Activated T-helper 1 cell treated with anti-CD3 and anti-CD28 coated beads, Interleukin-2, amount 50 U/mL, for 16 hours (primary cell): ENCODE measurements around the gene WTAP.
A peak's percentile ranks its signal among the peaks of the same experiment; 100 is the strongest.
"Not testable (repeated sequence)": the region's sequence is repeated elsewhere in the genome, so short reads cannot be mapped to it uniquely, and the experiment has no call there.

ENCODE experiments used
- DNase-seq, 2 donors: peaks; one replicate each; pipeline ENCODE4 v3.0.0-alpha.2; 2020; ENCODE audit warnings: low read depth in 1 of 2, low spot score in 1 of 2

Gene WTAP

DNA sequence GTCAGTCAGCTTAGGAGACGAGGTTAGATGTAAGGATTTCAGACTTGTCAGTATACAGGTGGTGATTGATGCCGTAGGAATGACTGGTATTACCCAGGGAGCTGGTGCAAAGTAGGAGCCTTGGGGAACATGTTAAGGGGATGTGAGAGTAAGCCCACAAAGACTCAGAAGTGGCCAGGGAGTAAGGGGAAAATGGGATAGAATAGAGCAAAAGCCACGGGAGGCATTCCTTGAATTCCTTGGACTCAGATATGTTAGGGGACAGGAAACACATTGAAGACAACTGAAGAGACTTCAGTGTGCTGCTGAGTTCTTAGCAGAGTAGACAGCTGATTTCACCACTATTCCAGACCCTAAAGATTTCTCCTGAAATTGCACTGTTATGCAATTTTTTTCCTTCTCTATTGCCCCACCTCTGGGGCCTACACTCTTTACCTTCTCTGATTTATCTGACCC lies 33.3 kb downstream of the WTAP start:
- DNase-seq = no peak

DNA sequence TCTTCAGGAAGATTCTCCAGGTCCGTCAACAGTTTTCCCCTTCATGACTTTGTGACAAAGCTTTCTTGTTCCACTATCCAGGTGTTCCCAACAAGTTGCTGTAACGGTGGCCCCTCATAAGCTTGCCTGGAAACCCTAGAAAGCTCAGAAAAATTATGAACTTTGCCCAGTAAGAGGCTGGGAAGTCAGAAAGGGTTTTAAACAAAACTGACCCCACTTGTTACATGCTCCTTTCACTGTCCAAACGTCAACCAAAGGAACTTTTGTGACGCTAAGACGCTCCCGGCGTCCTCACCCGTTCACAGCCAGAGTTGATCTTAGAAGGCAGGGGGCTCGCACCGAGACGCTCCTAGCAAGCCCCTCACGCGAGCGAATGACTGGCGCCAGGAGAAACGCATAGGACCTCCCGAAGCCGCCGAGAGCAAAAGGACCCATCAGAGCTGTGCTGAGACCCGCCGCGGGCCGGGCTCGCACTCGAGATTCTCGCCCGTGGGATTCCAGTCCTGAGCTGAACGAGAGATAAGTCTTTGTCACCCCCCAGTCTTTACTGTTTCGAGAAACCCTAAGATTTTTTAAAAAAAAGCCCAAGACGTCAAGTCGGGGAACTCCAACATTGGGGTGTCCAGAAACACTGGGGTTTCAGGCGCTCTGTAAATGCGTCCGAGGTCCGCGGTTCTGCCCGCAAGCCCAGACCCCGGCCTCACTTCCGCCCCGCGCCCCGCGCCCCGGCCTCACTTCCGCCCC lies 34.0 kb downstream of the WTAP start:
- DNase-seq = no peak

DNA sequence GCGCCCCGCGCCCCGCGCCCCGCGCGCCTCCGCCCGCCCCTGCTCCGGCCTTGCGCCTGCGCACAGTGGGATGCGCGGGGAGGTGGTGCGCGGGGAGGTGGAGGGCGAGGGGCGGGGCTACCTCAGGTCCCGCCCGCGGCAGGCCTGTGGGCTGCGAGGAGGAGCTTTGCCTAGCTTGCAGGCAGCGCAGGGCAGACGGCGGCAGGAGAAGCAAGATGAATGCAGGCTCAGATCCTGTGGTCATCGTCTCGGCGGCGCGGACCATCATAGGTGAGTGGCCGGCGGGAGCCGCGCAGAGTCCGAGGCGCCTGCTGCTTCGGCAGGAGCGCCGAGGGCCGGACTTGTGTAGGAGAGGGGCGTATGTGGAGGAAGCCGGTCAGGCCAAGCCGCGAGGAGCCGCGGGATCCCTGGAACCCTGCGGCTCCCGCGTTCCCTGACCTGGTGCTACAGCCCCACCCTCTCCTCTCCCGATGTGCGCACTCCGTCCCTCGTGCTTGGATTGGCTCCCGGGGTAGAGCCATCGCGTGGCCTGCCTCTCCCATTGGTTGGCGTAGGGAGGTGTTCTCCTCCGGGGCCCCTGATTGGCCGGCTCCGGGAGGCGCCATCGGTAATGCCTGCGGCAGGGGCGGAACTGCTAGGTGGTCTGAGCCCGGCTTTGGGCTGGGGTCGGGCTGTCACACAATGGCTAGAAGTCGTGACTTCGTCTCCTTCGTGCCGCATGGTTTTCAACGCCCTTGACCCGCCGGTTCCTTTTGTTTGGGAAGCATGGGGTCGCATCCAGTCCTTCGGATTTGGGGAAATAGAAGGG lies 34.8 kb downstream of the WTAP start, which contains the start of gene ACAT2:
Gene ACAT2, plus strand, starts transcription at position 173 of the 808 bp plus-strand sequence. Its CDS starts 43 bp downstream, at position 216.
- peak; percentile 78 to 89 for DNase-seq

DNA sequence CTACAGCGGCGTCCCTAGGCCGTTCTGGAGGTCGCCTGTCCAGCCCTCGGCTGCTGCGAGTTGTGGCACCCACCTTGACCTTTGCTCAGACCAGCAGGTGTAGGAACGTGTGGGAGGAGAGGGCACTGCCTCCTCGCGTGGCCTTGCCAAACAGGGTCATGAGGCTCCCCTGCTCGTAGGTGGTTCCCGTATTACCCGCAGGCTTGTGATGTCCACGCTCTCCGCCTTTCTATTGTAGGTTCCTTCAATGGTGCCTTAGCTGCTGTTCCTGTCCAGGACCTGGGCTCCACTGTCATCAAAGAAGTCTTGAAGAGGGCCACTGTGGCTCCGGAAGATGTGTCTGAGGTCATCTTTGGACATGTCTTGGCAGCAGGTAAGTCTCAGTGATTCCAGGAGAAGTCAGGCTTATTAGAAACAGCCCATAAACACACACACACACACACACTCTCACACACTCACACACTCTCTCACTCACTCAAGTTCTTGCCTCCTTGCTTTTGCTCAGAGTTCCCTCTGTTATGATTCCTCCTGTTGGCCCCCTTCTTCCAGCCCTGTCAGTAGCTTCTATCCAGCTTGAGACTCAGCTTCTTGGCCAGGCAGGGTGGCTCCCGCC lies 35.5 kb downstream of the WTAP start:
- DNase-seq = no peak

DNA sequence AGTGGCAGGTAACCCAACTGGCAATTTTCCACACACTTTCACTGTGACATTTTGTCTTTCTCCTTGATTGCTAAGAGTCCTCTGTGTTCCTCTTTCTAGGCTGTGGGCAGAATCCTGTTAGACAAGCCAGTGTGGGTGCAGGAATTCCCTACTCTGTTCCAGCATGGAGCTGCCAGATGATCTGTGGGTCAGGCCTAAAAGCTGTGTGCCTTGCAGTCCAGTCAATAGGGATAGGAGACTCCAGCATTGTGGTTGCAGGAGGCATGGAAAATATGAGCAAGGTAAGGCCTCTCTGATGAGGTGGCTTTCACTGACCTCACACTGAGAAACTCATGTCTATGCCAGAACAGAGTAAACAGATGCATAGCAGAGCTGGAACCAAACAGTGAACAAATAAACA lies 39.6 kb downstream of the WTAP start:
- DNase-seq = no peak

DNA sequence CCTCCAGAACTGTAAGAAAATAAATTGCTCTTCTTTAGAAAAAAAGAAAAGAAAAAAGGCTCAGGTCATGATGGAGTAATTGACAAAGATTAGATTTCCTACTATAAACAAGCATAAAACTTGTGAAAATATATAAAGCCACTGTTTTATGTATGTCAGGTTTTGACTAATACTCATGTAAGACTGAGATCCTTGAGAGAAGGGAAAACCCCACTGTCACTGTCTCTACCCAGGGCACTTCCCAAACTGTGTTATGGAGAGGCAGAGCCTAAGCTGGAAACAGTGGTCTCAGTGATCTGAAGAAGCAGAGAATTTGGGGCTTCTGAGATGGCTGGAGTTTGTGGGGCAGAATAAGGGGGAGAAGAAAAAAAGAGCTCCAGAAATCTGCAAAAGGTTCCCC lies 42.2 kb downstream of the WTAP start:
- DNase-seq = no peak

DNA sequence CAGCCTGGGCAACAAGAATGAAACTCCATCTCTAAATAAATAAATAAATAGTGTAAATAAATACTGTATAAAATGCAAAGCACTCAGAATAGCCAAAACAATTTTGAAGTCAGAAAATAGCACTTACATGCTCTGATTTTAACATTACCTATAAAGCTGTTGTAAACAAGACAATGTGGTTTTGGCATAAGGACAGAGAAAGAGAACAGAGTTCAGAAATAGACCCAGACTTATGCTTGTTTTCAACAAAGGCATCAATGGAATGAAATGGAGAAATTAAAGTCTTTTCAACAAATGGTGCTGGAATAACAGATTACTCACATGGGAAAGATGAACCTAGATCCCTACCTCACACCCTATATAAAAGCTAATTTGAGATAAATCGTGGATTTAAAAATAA lies 44.9 kb downstream of the WTAP start:
- no peak for DNase-seq

DNA sequence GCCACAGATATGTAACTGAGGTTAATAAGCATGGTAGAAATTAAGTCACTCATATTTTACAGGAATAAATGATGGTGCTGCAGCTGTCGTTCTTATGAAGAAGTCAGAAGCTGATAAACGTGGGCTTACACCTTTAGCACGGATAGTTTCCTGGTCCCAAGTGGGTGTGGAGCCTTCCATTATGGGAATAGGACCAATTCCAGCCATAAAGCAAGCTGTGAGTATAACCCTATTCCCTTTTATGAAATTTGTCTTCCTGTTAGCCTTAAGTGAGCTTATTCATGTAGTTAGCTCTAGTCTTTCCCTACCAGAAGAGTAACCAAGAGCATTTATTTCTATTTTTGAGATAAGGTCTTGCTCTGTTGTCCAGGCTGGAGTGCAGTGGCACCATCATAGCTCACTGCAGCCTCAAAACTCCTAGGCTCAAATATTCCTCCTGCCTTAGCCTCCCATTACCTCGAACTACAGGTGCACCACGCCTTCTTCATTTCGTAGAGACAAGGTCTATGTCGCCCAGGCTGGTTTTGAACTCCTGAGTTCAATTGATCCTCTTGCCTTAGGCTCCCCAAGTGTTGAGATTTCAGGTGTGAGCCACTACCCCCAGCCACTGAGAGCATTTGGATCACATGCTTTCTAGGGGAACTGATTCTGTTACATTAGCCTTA lies 50.1 kb downstream of the WTAP start:
- no peak for DNase-seq

DNA sequence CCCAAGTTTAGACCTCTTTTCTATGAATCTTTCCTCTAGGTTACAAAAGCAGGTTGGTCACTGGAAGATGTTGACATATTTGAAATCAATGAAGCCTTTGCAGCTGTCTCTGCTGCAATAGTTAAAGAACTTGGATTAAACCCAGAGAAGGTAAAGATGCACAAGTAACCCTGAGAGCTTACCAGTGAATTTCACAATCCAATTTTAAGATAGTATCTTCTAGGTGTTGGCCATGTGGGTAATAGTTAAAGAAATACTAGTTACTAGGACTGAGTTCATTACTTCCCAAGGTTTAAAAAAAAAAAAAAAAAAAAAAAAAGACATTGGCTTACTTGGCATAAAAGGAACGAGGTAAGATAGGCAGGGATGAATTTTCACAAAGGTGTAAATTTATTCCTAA lies 50.8 kb downstream of the WTAP start:
- DNase-seq = no peak

DNA sequence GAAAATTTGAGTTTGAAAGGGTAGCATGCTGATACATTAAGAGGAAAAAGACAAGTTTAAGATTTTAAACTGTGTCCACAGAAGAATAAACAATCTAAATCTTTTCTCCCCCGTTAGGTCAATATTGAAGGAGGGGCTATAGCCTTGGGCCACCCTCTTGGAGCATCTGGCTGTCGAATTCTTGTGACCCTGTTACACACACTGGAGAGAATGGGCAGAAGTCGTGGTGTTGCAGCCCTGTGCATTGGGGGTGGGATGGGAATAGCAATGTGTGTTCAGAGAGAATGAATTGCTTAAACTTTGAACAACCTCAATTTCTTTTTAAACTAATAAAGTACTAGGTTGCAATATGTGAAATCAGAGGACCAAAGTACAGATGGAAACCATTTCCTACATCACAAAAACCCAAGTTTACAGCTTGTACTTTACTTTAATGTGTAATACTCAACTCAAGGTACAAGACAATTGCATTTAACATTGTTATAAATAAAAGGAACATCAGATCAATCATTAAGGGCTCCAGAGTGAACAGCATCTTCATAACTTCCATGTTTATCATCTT lies 51.3 kb downstream of the WTAP start:
- DNase-seq = no peak

DNA sequence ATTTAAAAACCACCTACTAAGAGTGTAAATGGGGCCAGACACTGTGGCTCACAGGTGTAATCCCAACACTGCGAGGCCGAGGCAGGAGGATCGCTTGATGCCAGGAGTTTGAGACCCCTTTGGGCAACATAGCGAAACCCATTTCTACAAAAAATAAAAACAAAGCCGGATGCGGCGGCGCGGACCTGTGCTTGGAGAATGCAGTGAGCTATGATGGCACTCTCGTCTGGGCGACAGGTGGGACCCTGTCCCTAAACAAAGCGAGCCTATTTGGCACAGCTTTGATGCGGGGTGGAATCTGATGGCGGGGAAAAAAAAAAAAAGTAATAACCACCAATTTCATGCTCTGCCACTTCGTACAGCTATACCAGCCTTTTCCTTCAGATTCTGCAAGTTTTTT lies 61.0 kb downstream of the WTAP start:
- DNase-seq = no peak

DNA sequence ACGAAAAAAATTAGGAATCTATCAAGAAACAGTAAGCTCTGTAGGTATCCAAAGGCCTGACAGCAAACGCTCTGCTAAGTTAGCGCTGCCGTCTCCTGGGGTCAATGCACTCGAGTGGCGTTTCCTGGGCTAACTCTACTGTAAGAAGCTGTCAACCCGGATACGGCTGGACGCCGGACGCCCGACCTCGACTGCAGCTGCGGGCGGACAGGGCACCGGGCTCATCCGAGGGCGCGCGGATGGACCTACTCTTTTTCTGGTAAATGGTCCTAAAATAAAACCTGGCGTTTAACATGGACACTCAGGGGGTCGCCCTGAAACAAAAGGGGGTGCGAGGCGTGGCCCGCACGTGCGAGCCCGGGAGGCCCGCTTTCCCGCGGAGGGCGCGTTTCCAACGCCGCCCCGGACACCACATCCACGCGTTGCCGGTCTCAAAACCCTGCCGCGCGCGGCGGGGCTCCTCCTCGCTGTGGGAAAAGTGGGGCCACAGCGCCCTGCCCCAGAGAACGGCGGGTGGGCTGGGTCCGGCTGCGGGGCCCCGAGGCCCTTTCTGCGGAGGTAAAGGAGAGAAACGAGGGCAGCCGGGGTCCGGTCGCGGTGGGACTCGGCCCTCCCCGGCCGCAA lies 61.6 kb downstream of the WTAP start:
- peak in 1 of 2 donors; percentile 4 for DNase-seq

DNA sequence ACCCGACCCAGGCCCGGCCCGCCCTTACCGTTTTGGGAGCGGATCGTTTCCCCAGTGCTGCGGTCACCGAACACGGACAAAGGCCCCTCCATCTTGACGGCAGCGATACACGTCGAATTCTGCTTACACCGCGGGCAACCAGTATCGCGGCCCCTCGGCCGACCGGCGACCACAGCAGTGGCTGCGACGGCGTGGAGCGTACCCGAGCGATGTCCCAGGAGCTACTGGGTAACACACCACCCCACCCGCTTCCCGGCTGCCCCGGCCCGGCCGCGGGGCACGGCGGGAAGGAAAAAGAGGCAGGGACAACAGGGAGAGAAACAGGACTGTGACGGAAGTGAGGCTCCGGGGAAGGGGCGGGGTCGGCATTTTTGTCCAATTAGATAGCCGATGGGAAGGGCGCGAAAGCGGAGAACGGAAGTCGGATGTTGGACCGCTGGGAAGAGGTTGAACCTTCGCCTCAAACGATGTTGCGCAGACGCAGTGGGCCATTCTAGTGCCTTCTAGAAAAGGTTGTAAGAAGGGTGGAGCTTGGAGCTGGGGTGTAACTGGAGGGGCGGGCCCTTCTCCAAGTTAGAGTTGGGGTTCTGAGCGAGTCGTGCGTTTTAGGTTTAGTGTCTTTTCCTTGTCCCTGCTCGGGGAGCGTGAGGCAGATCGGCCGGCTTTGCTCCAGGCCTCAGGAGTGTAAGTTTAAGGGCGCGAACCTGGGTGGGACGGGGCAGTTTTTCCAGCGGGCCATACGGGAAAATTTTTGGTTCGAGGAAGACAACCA lies 62.3 kb downstream of the WTAP start, which contains the start of gene TCP1:
Gene TCP1, minus strand, starts transcription at position 226 of the 772 bp plus-strand sequence. Its CDS starts 134 bp downstream, at position 92.
- DNase-seq = peak; percentile 98

DNA sequence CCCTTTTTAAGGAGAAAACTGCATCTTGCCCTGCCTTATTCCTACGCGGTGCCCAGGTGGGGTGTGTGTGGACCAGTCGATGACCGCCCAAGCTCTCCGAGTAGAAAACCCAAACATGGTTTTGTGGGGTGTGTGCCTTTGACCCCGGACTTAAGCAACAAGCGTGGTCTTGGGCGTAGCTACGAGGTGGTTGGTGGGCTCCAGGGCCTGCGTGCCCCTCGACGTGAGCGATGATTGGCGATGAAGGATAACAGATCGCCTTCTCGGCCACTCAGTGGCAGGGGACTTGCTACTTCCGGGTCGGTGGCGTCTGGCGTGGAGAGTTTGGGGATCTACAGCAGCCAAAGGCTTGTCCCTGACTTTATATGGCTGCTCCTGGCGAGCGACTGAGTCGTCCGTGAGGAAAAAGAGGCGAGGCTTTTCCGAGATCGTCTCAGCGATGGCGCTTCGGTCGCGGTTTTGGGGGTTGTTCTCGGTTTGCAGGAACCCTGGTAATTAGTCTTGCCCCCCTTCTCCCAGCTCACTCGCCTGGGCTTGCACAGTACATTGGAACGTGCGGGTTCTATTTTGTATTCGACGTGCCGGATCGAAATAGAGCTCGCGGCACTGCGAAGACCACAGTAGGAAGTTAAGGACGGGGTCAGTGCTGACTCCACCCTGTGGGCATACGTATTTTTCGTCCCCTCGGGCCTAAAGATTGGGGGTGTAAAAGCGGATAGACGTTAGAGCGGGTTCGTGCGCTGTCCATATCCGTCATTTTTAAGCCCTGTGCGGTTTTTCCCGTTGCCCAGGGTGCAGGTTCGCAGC lies 63.0 kb downstream of the WTAP start, which contains the start of gene MRPL18:
Gene MRPL18, plus strand, starts transcription at position 319 of the 807 bp plus-strand sequence. Its CDS starts 121 bp downstream, at position 440.
- peak; percentile 74 to 80 for DNase-seq

DNA sequence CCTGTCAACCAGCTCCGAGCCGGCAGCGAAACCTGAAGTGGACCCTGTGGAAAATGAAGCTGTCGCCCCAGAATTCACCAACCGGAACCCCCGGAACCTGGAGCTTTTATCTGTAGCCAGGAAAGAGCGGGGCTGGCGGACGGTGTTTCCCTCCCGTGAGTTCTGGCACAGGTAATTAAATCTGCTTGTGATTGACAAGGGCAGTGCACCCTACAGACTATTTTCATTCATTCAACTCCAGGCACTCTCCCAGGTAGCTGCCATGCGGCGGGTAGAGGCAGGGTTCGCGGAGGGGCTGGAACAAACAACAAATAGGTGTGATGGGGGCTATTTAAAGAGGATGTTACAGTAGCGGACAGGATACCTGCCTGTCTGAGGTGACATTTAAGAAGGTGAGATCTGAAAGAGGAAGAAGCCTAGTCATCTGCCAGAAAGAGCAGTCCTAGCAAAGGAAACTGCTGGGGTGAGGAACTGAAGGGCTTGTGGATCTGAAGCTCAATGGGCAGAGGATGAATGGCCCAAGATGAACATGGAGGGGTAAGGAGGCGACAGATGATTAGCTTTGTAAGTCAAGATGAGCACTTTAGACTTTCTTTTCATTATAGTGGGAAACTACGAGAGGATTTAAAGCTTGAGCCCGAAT lies 63.8 kb downstream of the WTAP start:
- peak in 1 of 2 donors; percentile 9 for DNase-seq

DNA sequence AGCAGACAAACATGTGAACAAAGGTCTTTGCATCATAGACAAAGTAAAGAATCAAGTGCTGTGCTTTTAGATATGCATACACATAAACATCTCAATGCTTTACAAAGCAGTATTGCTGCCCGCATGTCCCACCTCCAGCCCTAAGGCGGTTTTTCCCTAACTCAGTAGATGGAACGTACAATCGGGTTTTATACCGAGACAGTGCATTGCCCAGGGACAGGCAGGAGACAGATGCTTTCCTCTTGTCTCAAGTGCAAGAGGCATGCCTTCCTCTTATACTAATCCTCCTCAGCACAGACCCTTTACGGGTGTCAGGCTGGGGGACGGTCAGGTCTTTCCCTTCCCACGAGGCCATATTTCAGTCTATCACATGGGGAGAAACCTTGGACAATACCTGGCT lies 67.7 kb downstream of the WTAP start:
- not testable (repeated sequence) for DNase-seq

DNA sequence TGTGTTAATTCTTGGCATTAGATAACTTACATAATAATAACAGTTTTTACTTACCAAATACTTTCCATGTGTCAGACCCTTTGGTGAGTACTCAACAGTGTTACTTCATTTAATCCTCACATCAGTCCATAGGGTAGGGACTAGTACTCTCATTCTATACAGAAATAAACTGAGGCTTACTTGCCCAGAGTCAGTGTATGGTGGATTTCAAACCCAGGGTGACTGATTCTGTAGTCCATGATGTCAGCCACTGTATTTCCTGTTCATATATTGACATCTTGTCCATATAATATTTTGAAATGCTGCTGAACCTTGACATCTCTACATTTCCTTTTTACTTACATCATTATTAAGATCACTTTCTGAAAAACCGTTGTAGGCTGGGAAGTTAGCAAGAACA lies 70.2 kb downstream of the WTAP start:
- DNase-seq = no peak
